Cardiac muscle cell (in vitro differentiated cells and primary cell): ENCODE results near the gene HPF1. TPM values are rescaled to one million over a fixed set of nuclear protein-coding genes. Genes with fewer than 3 reads are reported as not detected.

Experiments used
- DNase-seq, 2 donors: peaks; one replicate each; pipeline versions ENCODE4 v3.0.0 to v3.0.0-alpha.2; 2010 to 2017; ENCODE audit warnings: low read depth in 1 of 2, low spot score in 1 of 2
- H3K27ac ChIP-seq: fragments of 200-600 bp; sonication (generic); 2 replicates; pipeline ENCODE4 v1.5.1; 2016
- H3K27me3 ChIP-seq: fragments of 200-600 bp; sonication (generic); 2 replicates; pipeline ENCODE4 v1.6.0; 2016; ENCODE audit warnings: control low read depth
- H3K36me3 ChIP-seq: fragments of 200-600 bp; sonication (generic); 2 replicates; pipeline ENCODE4 v1.5.1; 2016; ENCODE audit warnings: control low read depth
- H3K4me1 ChIP-seq: fragments of 200-600 bp; sonication (generic); 2 replicates; pipeline ENCODE4 v1.8.1; 2017; ENCODE audit warnings: low read depth, mild to moderate bottlenecking, mixed run types
- H3K4me3 ChIP-seq: fragments of 200-600 bp; sonication (generic); 2 replicates; pipeline ENCODE4 v1.5.1; 2016; ENCODE audit warnings: mild to moderate bottlenecking
- H3K9me3 ChIP-seq: fragments of 200-600 bp; sonication (generic); 2 replicates; pipeline ENCODE4 v1.5.1; 2017; ENCODE audit warnings: low read depth, mild to moderate bottlenecking, control low read depth
- polyA plus RNA-seq: library from polyadenylated mRNA; unstranded; fragments of >200 nt; fragmentation: Nextera tagmentation; extraction: Ambion mirVana; gene quantifications from 2 replicates; pipeline ENCODE4 v1.2.1, GENCODE V29; 2016
- total RNA-seq: library from RNA; depleted of rRNA; stranded (reverse); fragments of >200 nt; gene quantifications from 2 replicates; pipeline ENCODE4 v1.2.3, GENCODE V29; 2016
- TF ChIP-seq, protein P1 (sequence below): IDR thresholded peaks from 2 replicates; pipeline ENCODE4 v1.5.1; 2012; ENCODE audit warnings: low read depth, mild to moderate bottlenecking, low read length

Gene HPF1
- total and polyA plus RNA-seq, 2 experiments from 2014 or later = 22.4 to 51.8 TPM

DNA sequence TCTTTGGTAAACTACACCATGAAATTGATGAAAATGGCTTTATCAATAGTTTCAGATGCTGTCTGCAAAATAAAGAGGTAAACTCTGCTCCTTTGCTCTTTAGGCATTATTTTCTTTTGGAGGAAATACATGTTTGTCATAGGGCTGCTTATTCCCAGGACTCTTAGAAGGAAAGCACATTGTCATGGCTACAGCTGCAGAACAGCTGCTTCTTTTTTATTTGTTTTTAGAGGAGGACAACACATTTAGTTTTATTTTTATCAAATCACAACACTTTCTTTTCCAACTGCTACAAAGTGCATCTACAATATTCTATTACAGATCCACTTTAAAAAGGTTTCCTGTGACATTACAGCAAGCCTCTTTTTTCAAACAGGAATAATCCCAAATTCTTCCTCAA is 12.7 kb upstream of the HPF1 start:
- Histone ChIP-seq H3K36me3 (no peaks in the 10 kb centered on the region), H3K27ac (no peak overlapping the region), H3K4me3 (no peak overlapping the region), H3K4me1 (no peaks in the 10 kb centered on the region), H3K27me3 (no peaks in the 10 kb centered on the region), H3K9me3 (no peaks in the 10 kb centered on the region)
- no peak for DNase-seq
- TF ChIP-seq, protein P1, sequence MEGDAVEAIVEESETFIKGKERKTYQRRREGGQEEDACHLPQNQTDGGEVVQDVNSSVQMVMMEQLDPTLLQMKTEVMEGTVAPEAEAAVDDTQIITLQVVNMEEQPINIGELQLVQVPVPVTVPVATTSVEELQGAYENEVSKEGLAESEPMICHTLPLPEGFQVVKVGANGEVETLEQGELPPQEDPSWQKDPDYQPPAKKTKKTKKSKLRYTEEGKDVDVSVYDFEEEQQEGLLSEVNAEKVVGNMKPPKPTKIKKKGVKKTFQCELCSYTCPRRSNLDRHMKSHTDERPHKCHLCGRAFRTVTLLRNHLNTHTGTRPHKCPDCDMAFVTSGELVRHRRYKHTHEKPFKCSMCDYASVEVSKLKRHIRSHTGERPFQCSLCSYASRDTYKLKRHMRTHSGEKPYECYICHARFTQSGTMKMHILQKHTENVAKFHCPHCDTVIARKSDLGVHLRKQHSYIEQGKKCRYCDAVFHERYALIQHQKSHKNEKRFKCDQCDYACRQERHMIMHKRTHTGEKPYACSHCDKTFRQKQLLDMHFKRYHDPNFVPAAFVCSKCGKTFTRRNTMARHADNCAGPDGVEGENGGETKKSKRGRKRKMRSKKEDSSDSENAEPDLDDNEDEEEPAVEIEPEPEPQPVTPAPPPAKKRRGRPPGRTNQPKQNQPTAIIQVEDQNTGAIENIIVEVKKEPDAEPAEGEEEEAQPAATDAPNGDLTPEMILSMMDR = no peak

DNA sequence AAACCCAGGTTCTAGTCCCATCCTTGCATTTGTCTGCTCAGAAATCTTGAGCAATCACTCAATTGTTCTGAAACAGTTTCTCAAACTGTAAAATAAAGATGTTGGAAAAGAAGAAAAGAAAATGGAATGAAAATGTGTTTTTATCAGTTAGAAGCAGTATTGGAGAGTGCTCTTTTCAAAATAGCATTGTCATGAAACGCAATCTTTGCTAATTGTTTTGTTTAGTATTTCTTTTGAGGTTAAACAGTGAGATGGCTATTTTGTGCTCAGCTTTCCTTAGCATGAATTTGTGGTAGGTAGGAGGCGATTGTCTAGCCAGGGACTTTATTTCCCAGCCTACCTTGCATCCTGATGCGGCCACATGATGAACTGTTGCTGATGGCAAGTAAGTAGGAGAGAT is 10.6 kb upstream of the HPF1 start:
- no peak overlapping the region for H3K27ac ChIP-seq
- no peaks in the 10 kb centered on the region for H3K4me1 ChIP-seq
- TF ChIP-seq, protein P1 = no peak
- H3K4me3 ChIP-seq = no peak overlapping the region
- DNase-seq = no peak
- no peaks in the 10 kb centered on the region for H3K9me3 ChIP-seq
- no peaks in the 10 kb centered on the region for H3K36me3 ChIP-seq
- H3K27me3 ChIP-seq = no peaks in the 10 kb centered on the region

DNA sequence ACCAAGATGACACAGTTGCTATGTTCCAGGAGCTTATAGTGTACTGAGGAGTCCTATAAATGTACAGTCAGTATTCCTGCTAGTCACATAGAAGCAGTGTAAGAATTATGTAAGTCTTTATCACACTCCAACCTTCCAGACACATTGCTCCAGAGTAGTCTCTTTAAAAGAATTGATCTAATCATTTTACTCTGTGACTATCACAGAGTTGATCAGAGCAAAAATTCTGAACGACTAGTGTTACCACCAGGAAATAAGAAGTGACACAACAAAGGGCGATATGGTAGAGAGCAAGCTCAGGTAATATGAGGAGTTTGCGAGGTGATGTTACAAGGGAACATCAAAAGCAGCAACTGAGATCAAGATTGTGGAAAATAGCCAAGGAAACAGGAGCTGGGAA is 9.0 kb upstream of the HPF1 start:
- Histone ChIP-seq H3K4me3 (no peak overlapping the region), H3K27me3 (no peaks in the 10 kb centered on the region), H3K9me3 (no peaks in the 10 kb centered on the region), H3K4me1 (no peaks in the 10 kb centered on the region), H3K36me3 (no peaks in the 10 kb centered on the region), H3K27ac (no peak overlapping the region)
- DNase-seq = no peak
- TF ChIP-seq, protein P1 = no peak

- no peaks in the 10 kb centered on the region for H3K4me1 ChIP-seq
- DNase-seq = no peak
- no peak overlapping the region for H3K4me3 ChIP-seq
- no peaks in the 10 kb centered on the region for H3K36me3 ChIP-seq
- TF ChIP-seq, protein P1 = no peak
- no peak overlapping the region for H3K27ac ChIP-seq
- no peaks in the 10 kb centered on the region for H3K27me3 ChIP-seq
- no peaks in the 10 kb centered on the region for H3K9me3 ChIP-seq
These were observed 8.1 kb upstream of the HPF1 start for GRCh38 chr4:169765835-169766234.

DNA sequence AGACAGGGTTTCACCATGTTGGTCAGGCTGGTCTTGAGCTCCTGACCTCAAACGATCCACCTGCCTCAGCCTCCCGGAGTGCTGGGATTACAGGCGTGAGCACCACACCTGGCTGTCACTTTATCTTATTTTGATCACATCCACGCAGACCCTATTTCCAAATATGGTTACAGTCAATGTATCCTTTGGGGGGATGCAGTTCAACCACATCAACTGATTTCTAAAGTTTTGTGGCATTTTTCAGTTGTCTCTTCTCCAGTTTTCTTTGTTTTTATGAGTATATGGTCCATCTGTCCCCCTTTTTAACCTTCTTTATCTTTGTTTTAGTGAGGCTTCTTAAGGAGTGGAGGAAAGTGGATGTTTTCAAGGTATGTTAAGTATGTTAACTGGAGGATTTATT is 4.1 kb upstream of the HPF1 start:
- Histone ChIP-seq H3K36me3 (no peaks in the 10 kb centered on the region), H3K27ac (no peak overlapping the region), H3K4me3 (no peak overlapping the region), H3K27me3 (no peaks in the 10 kb centered on the region), H3K9me3 (no peaks in the 10 kb centered on the region), H3K4me1 (no peaks in the 10 kb centered on the region)
- DNase-seq = no peak
- TF ChIP-seq, protein P1 = no peak

- Histone ChIP-seq H3K4me1 (peaks cover 5% of the 10 kb centered on the region), H3K9me3 (no peaks in the 10 kb centered on the region), H3K36me3 (no peaks in the 10 kb centered on the region), H3K27ac (no peak overlapping the region), H3K27me3 (no peaks in the 10 kb centered on the region), H3K4me3 (no peak overlapping the region)
- TF ChIP-seq, protein P1 = no peak
- no peak for DNase-seq
These were observed 738 bp upstream of the HPF1 start for GRCh38 chr4:169758401-169758962.
